Testis (tissue), 2 donors: ENCODE measurements around the gene MIER1.

Experiments used
- POLR2A ChIP-seq: fragments of 450-650 bp; IDR thresholded peaks from one replicate; pipeline ENCODE4 v1.6.1; 2017; ENCODE audit warnings: antibody characterized with exemption, mild to moderate bottlenecking, moderate library complexity
- TF ChIP-seq, protein P1 (sequence below), 3 experiments: fragments of 450-650 bp in 2 of 3; fragments of 200-600 bp in 1 of 3; sonication (generic) in 1 of 3; IDR thresholded peaks; one replicate each; pipeline ENCODE4 v1.5.1; 2016 to 2019; ENCODE audit warnings: antibody characterized with exemption in 3 of 3, mild to moderate bottlenecking in 2 of 3, moderate library complexity in 1 of 3

DNA sequence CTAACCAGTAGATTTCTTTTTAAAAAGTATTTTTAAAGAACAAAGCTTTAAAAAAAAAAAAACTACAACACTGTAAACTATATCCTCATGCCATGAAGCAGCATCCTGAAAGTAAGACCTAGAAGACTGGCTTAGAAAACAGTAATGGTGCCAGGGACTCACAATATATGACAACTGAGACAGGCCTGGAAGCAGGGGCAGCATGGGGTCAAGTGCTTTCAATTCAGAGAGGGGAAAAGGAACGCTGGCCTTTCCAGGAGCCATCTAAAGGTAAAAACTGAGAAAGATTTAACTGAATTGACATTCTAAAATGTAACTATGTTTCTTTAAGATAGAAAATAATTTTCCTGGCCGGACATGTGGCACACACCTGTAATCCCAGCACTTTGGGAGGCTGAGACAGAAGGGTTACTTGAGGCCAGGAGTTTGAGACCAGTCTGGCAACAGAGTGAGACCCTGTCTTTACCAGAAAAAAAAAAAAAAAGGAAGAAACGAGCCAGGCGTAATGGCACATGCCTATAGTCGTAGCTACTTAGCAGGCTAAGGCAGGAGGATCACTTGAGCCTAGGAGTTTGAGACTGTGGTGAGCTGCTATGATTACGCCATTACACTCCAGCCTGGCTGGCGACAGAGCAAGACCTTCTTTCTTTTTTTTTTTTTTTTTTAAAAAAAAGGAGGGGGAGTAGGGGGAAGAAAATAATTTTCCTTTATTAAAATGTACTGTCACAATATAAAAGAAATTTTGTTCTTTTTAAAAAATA is 75.0 kb downstream of the MIER1 start:
- TF ChIP-seq, protein P1, sequence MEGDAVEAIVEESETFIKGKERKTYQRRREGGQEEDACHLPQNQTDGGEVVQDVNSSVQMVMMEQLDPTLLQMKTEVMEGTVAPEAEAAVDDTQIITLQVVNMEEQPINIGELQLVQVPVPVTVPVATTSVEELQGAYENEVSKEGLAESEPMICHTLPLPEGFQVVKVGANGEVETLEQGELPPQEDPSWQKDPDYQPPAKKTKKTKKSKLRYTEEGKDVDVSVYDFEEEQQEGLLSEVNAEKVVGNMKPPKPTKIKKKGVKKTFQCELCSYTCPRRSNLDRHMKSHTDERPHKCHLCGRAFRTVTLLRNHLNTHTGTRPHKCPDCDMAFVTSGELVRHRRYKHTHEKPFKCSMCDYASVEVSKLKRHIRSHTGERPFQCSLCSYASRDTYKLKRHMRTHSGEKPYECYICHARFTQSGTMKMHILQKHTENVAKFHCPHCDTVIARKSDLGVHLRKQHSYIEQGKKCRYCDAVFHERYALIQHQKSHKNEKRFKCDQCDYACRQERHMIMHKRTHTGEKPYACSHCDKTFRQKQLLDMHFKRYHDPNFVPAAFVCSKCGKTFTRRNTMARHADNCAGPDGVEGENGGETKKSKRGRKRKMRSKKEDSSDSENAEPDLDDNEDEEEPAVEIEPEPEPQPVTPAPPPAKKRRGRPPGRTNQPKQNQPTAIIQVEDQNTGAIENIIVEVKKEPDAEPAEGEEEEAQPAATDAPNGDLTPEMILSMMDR (IDR thresholded peaks at IDR 0.05), result no peak
- no peak for TF ChIP-seq POLR2A
